HG03521 (cell line): ENCODE measurements around the gene ZNF503.
"Not testable (repeated sequence)": the region's sequence is repeated elsewhere in the genome, so short reads cannot be mapped to it uniquely, and the experiment has no call there.

Experiments used
- ATAC-seq: cut with Tn5 transposase; IDR thresholded peaks from one replicate; pipeline ENCODE4 v1.9.1; 2021; ENCODE audit warnings: mild to moderate bottlenecking, moderate library complexity; ENCODE audit not compliant: unreplicated experiment

Gene ZNF503

GRCh38 chr10:75395932-75396630 lies 5.5 kb downstream of the ZNF503 start:
- ATAC-seq: no peak

GRCh38 chr10:75395066-75395931 lies 6.3 kb downstream of the ZNF503 start:
- no peak for ATAC-seq

- ATAC-seq: no peak
Observed at GRCh38 chr10:75394221-75394620, 7.3 kb downstream of the ZNF503 start.

GRCh38 chr10:75392744-75393143 lies 8.8 kb downstream of the ZNF503 start:
- no peak for ATAC-seq

DNA sequence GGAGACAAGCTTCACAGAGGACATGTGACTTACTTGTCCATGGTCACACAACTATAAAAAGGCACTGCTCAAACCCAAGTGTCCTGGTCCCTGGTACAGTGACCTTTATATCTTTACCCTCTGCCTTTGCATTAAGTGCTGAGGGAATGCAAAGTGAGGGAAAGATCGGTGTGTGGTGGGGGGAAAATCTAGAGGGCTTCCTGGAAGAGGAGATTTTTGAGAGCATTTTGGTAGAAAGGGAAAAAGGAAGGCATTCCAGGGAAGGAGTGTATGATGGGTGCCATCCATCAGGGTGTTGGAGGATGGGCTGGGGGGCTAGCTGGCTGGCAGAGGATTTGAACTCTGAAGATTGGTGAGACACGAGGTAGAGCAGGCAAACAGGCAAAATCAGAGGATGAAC lies 9.3 kb downstream of the ZNF503 start:
- ATAC-seq: no peak

GRCh38 chr10:75390178-75390577 lies 11.4 kb downstream of the ZNF503 start:
- no peak for ATAC-seq

GRCh38 chr10:75388082-75388481 lies 13.5 kb downstream of the ZNF503 start:
- no peak for ATAC-seq

- ATAC-seq: no peak
Observed at GRCh38 chr10:75386128-75386527, 15.4 kb downstream of the ZNF503 start.

GRCh38 chr10:75379817-75380216 lies 21.7 kb downstream of the ZNF503 start:
- ATAC-seq: no peak

DNA sequence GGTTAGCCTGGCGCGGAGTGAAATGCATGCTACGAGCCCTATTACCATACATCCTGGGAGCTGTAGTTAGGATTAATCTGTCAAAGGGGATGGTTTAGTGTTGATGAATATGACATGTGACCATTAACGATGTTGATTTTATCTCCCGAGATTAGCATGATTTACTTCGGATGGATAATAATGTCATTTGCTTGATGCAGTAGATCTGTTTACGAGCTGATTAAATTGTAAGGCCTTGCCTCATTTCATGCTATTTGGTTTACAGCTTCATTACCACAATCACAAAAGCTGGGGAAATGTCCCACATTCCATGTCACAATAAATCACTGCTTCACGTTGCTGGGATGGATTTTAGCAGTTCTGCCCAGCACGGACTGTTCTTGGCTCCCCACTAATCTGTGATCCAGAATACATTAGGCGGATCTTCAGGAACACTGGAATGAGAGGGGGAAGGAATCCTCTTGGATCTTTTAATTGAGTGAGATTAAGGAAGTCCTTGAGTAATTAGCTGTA lies 22.3 kb downstream of the ZNF503 start:
- no peak for ATAC-seq

DNA sequence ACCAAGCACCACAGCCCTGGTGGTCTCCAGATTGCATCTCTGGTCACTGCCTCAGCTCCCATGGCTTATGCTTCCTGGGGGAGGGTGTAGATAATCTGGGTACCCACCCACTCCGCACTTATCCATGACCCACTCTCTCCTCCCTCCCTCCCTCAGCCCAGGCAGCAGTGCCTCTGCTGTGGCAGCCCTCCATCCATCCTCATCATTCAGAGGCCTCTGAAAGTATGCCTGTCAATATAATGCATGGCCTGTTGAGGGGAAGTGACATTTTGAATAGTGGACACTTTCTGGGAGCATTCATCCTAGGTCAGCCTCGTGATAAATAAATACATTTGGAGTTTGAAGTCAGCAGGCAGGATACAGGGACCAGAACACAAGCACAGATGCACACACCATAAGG lies 23.2 kb downstream of the ZNF503 start:
- no peak for ATAC-seq

DNA sequence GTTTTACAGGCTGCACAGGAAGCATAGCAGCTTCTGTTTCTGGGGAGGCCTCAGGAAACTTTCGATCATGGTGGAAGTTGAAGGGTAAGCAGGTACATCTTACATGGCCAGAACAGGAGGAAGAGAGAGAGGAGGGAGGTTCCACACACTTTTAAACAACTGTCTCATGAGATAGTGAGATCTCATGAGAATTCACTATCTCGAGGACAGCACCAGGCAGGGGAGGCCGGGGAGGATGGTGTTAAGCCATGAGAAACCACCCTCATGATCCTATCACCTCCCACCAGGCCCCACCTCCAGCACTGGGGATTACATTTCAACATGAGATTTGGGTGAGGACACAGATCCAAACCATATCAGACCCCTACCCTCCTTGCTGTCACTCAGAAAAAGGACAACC lies 23.7 kb downstream of the ZNF503 start:
- no peak for ATAC-seq

- peak; percentile 91 for ATAC-seq
Observed at GRCh38 chr10:75375838-75376237, 25.7 kb downstream of the ZNF503 start.

DNA sequence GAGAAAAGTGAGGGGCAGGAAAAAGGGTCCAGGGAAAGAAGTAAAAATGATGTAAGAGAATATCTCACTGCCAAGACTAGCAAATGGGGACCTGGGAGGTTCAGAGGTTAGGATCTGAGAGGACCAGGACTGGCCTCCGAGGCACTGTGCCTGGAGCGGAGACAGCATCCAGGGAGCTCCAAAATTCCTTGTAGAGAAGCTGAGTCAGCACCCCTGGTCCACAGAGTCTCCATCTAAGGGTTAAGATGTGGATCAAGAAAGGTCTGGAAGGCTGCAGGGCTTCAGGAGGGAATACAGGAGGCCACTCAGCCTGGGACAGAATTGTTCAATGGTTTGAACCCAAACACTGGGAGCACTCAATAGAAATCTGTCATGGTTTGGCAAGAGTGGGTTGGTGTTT lies 30.6 kb downstream of the ZNF503 start:
- no peak for ATAC-seq

- not testable (repeated sequence) for ATAC-seq
Observed at GRCh38 chr10:75369838-75370237, 31.7 kb downstream of the ZNF503 start.

DNA sequence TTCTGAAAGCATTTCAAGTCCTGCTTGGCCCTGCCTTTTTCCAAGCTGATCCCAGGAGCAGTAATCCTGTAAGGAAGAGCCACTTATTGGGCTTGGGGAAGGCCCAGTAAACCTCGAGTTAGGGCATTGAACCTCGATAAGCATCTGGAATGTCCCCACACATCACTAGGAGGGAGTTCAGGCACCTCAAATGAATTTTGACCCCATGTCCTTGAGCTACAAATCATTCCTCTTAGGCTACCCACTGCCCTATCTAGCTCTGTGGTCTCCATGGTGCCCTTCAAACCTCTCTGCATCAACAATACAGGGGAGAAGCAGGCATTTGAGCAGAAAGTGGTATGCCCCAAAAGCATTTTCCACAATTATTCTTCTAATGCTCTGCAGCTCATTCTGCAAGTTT lies 33.7 kb downstream of the ZNF503 start:
- no peak for ATAC-seq

DNA sequence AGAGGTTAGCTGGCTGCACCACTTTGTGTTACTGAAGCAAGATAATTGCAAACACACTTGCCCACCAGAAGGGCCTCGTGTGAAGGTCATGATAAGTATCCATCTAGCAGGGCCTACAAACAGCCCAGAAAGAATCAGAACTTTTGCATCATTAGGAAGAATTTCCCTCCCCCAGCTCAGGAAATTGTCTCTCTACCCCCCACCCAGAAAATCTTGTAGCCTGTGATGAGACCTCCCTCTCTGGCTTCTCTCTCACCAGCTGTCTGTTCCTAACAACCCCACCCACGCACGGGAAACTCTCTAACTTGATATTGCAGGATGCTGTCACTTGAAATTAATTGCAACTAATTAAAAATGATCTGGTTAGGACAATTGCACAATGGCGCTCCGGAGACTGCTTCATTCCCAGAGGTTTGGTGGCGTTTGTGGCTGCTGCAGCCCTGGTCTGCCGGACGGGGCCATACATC lies 34.5 kb downstream of the ZNF503 start:
- no peak for ATAC-seq

GRCh38 chr10:75363431-75363830 lies 38.1 kb downstream of the ZNF503 start:
- ATAC-seq: no peak

DNA sequence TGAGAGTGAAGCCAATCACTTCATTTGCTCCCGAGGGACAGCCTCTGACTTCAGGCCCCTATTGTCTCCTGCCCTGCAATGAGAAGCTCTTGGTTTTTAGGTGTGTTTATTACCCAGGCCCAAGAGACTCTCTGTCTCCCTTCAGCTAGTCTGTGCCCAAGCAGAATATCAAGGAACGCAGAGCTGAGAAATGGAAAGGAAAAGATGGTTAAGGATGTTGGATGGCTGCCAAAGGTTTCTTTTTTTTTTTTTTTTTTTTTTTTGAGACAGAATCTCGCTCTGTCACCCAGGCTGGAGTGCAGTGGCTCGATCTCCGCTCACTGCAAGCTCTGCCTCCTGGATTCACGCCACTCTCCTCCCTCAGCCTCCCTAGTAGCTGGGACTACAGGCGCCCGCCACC lies 41.7 kb downstream of the ZNF503 start:
- ATAC-seq: not testable (repeated sequence)

DNA sequence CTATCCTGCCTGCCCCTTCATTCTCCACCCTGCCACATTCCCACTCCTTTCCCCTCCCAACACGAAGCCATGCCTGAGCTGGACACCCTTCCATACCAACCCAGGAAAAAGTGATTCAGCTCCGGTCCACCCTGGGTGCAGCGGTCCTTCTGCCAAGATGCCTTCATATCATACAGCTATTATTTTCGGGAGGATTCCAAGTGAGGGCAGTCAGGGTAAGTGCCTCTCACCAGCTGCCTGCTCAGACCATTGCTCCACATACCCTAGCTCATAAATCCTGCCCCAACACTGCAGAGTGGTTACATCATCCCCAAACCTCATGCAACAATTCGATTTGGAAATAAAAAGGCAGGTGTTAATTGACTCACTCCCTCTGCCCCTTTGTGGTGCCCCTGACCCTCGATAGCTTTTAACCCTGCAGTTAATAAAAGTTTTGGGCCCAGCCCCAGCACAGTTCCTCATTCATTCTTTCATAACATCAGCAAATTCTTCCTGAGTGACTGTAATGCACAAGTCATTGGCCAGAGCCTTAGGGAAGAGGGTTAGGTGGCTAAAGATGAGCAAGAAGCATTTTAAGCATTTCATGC lies 42.6 kb downstream of the ZNF503 start:
- ATAC-seq: no peak

DNA sequence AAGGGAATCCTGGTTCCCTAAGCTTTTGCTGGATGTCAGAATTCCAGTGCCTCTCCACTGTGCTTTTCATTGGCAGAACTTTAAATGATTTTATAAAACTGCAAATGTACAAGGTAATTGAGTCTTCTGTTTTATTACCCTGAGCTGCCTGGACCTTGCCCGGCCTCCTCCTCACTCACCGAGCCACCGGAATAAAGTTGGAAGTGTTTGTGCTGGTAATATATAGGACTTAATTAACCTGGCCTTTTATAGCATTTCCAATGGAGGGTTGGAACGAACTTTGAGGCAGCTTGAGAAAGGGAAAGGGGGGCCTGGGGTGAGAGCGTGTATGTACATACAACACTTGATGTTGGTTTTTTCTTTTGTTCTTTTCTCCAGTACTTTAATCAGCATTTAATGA lies 43.4 kb downstream of the ZNF503 start:
- no peak for ATAC-seq

DNA sequence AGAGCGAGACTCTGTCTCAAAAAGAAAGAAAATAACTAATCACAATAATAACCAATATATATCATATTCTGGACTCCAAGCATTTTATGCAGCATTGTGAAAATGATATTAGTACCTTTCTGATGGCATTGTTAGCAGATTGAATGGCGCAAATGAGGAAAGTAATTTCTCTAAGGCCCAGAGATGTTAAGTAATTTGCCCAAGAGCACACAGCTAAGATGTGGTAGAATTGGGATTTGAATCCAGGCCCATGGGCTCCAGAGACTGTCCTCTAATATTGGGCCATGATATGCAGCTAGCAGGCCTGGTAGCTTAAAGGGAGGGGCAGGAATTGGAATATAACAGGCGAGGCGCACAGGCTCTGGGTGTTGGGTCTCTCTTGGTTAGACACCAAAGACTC lies 44.1 kb downstream of the ZNF503 start:
- no peak for ATAC-seq
